Loucy (cell line): ENCODE measurements around the gene LIPC.

Source experiments
- H2AFZ ChIP-seq: fragments of 200-600 bp; sonication (generic); 2 replicates; pipeline ENCODE4 v1.6.0; 2016; ENCODE audit warnings: antibody characterized with exemption, mild to moderate bottlenecking, low read length, moderate library complexity
- H3F3A ChIP-seq: fragments of 200-600 bp; 2 replicates; pipeline ENCODE4 v1.6.0; 2016; ENCODE audit warnings: antibody characterized with exemption, low read depth, mild to moderate bottlenecking
- H3K27me3 ChIP-seq: fragments of 200-600 bp; sonication (generic); 2 replicates; pipeline ENCODE4 v1.6.1; 2014; ENCODE audit warnings: low read length, mild to moderate bottlenecking; ENCODE audit not compliant: insufficient read depth, poor library complexity, severe bottlenecking
- H3K36me3 ChIP-seq: fragments of 200-600 bp; sonication (generic); 2 replicates; pipeline ENCODE4 v1.6.1; 2016; ENCODE audit warnings: low read length; ENCODE audit not compliant: insufficient read depth
- H3K4me1 ChIP-seq: fragments of 200-600 bp; sonication (generic); 2 replicates; pipeline ENCODE4 v1.5.1; 2014; ENCODE audit warnings: low read length, mild to moderate bottlenecking; ENCODE audit not compliant: insufficient read depth, poor library complexity, severe bottlenecking
- H3K4me2 ChIP-seq: fragments of 200-600 bp; sonication (generic); 2 replicates; pipeline ENCODE4 v1.6.0; 2014; ENCODE audit warnings: antibody characterized with exemption, low read length, low read depth, mild to moderate bottlenecking; ENCODE audit not compliant: poor library complexity, severe bottlenecking
- H3K4me3 ChIP-seq: fragments of 200-600 bp; sonication (generic); 2 replicates; pipeline ENCODE4 v1.5.1; 2014; ENCODE audit warnings: low read length, mild to moderate bottlenecking, mixed read lengths; ENCODE audit not compliant: poor library complexity, severe bottlenecking
- H3K79me2 ChIP-seq: fragments of 200-600 bp; sonication (generic); 2 replicates; pipeline ENCODE4 v1.6.1; 2014; ENCODE audit warnings: low read length; ENCODE audit not compliant: insufficient read depth
- H3K9ac ChIP-seq: fragments of 200-600 bp; sonication (generic); 2 replicates; pipeline ENCODE4 v1.6.0; 2014; ENCODE audit warnings: mild to moderate bottlenecking, low read depth, low read length, moderate library complexity; ENCODE audit not compliant: poor library complexity, severe bottlenecking
- H3K9me2 ChIP-seq: fragments of 200-600 bp; sonication (generic); replicated peaks from 2 replicates; pipeline ENCODE4 v1.6.1; 2016; ENCODE audit warnings: low read depth, low read length, mixed read lengths
- H3K9me3 ChIP-seq: fragments of 200-600 bp; sonication (generic); 2 replicates; pipeline ENCODE4 v1.6.1; 2014; ENCODE audit warnings: mild to moderate bottlenecking, antibody characterized with exemption, low read length, low read depth; ENCODE audit not compliant: insufficient read depth
- H4K20me1 ChIP-seq: fragments of 200-600 bp; sonication (generic); 2 replicates; pipeline ENCODE4 v1.6.0; 2014; ENCODE audit warnings: antibody characterized with exemption, low read length, mild to moderate bottlenecking; ENCODE audit not compliant: insufficient read depth, poor library complexity, severe bottlenecking
- CTCF ChIP-seq: fragments of 200-600 bp; sonication (generic); conservative IDR thresholded peaks from 2 replicates; pipeline ENCODE4 v1.5.1; 2014; ENCODE audit warnings: mild to moderate bottlenecking, antibody characterized with exemption, low read length
- EZH2phosphoT487 ChIP-seq: fragments of 200-600 bp; IDR thresholded peaks from 2 replicates; pipeline ENCODE4 v1.6.1; 2018; ENCODE audit warnings: antibody characterized with exemption, mild to moderate bottlenecking, moderate library complexity, borderline replicate concordance

The LIPC gene

GRCh38 chr15:58506783-58507668 is 75.2 kb downstream of the LIPC start:
- no peaks in the 10 kb centered on the region for H3K79me2 ChIP-seq
- no peaks in the 10 kb centered on the region for H3K27me3 ChIP-seq
- no peaks in the 10 kb centered on the region for H3K9me3 ChIP-seq
- H3K4me2 ChIP-seq: no peak overlapping the region
- H4K20me1 ChIP-seq: no peaks in the 10 kb centered on the region
- H2AFZ ChIP-seq: no peak overlapping the region
- peaks cover 6% of the 10 kb centered on the region for H3K4me1 ChIP-seq
- H3F3A ChIP-seq: no peaks in the 10 kb centered on the region
- no peaks in the 10 kb centered on the region for H3K36me3 ChIP-seq
- no peak for TF ChIP-seq CTCF
- no peak for TF ChIP-seq EZH2phosphoT487
- no peaks in the 10 kb centered on the region for H3K9me2 ChIP-seq
- no peak overlapping the region for H3K4me3 ChIP-seq
- no peak overlapping the region for H3K9ac ChIP-seq

- Histone ChIP-seq H3K9me3 (no peaks in the 10 kb centered on the region), H3F3A (no peaks in the 10 kb centered on the region), H3K79me2 (no peaks in the 10 kb centered on the region), H3K9me2 (no peaks in the 10 kb centered on the region), H4K20me1 (no peaks in the 10 kb centered on the region), H3K27me3 (no peaks in the 10 kb centered on the region), H3K9ac (no peak overlapping the region), H3K4me1 (peaks cover 10% of the 10 kb centered on the region), H3K4me2 (no peak overlapping the region), H3K4me3 (no peak overlapping the region), H2AFZ (no peak overlapping the region), H3K36me3 (no peaks in the 10 kb centered on the region)
- no peak for TF ChIP-seq CTCF
- TF ChIP-seq EZH2phosphoT487: no peak
These were observed 77.8 kb downstream of the LIPC start for GRCh38 chr15:58509556-58509955.

- Histone ChIP-seq H3K27me3 (no peaks in the 10 kb centered on the region), H4K20me1 (no peaks in the 10 kb centered on the region), H3K36me3 (no peaks in the 10 kb centered on the region), H3K9me3 (no peaks in the 10 kb centered on the region), H3K4me3 (no peak overlapping the region), H3K9ac (no peak overlapping the region), H3K4me1 (peaks cover 8% of the 10 kb centered on the region), H3K4me2 (no peak overlapping the region), H2AFZ (no peak overlapping the region), H3K9me2 (no peaks in the 10 kb centered on the region), H3K79me2 (no peaks in the 10 kb centered on the region), H3F3A (no peaks in the 10 kb centered on the region)
- TF ChIP-seq EZH2phosphoT487 (no peak), CTCF (no peak)
These were observed 79.2 kb downstream of the LIPC start for GRCh38 chr15:58510715-58511598.
